Stomach (tissue), 9 donors: ENCODE results near the gene FNBP1. TPM values are rescaled to one million over a fixed set of nuclear protein-coding genes. Genes with fewer than 3 reads are reported as not detected.

Experiments used
- DNase-seq, 2 donors: peaks; one replicate each; pipeline versions ENCODE4 v3.0.0 to v3.0.0-alpha.2; 2013 to 2019
- H3K27ac ChIP-seq, 5 donors: fragments of 200-600 bp in 4 of 5; sonication (generic) in 4 of 5; one replicate each; pipeline ENCODE4 v1.5.1; 2013 to 2019; ENCODE audit warnings: mild to moderate bottlenecking in 1 of 5, moderate library complexity in 1 of 5
- H3K27me3 ChIP-seq, 3 donors: fragments of 200-600 bp; sonication (generic); one replicate each; pipeline ENCODE4 v1.5.1; 2017 to 2019; ENCODE audit warnings: mixed run types in 1 of 3
- H3K36me3 ChIP-seq, 4 donors: fragments of 200-600 bp; sonication (generic); 1 replicate in 3 of 4; 2 replicates in 1 of 4; pipeline ENCODE4 v1.5.1; 2016 to 2019
- H3K4me1 ChIP-seq, 4 donors: fragments of 200-600 bp; sonication (generic); one replicate each; pipeline ENCODE4 v1.5.1; 2016 to 2019
- H3K4me3 ChIP-seq, 4 donors: fragments of 200-600 bp; sonication (generic) in 3 of 4; one replicate each; pipeline ENCODE4 v1.5.1; 2016 to 2019; ENCODE audit warnings: mild to moderate bottlenecking in 1 of 4
- H3K9me3 ChIP-seq, 4 donors: fragments of 200-600 bp; sonication (generic); one replicate each; pipeline ENCODE4 v1.5.1; 2016 to 2019
- CTCF ChIP-seq, 7 experiments: fragments of 450-650 bp in 4 of 7; fragments of 200-600 bp in 3 of 7; sonication (generic) in 3 of 7; IDR thresholded peaks; one replicate each; pipeline ENCODE4 v1.5.1; 2016 to 2019; ENCODE audit warnings: antibody characterized with exemption in 7 of 7, control low read depth in 2 of 7, mild to moderate bottlenecking in 1 of 7
- EP300 ChIP-seq: sonication (generic); formaldehyde crosslinking; IDR thresholded peaks from one replicate; pipeline ENCODE4 v1.6.1; 2017; ENCODE audit warnings: antibody characterized with exemption
- POLR2A ChIP-seq, 4 donors: fragments of 450-650 bp; IDR thresholded peaks; one replicate each; pipeline ENCODE4 v1.6.1; 2016; ENCODE audit warnings: antibody characterized with exemption in 4 of 4, control low read depth in 2 of 4, mild to moderate bottlenecking in 1 of 4, moderate library complexity in 1 of 4
- POLR2AphosphoS5 ChIP-seq, 3 donors: sonication (generic); formaldehyde crosslinking; IDR thresholded peaks; one replicate each; pipeline ENCODE4 v1.6.1; 2016; ENCODE audit warnings: antibody characterized with exemption in 3 of 3
- WGBS, 5 donors: extraction: QIAGEN DNeasy Blood & Tissue Kit in 3 of 5; methylation state at CpG; one replicate each; pipeline versions ENCODE4 v1.1.5 to v1.1.7; 2013 to 2018; 5-methylcytosine and 5-hydroxymethylcytosine counted together
- intact Hi-C: fragments of 100-400 bp; cut with DNase I; formaldehyde crosslinking; loops from one replicate; pipeline ENCODE4 v1.15.1; 2023; ENCODE audit warnings: low total_unique reads
- polyA plus RNA-seq, 3 donors: library from polyadenylated mRNA; stranded (reverse); fragments of 200-250 nt; gene quantifications; one replicate each; pipeline ENCODE4 v1.2.3, GENCODE V29; 2013
- total RNA-seq, 5 donors: library from RNA; depleted of rRNA; stranded (reverse); fragments of >200 nt; gene quantifications; one replicate each; pipeline versions ENCODE4 v1.1.0 to v1.2.3, GENCODE V29; 2014 to 2016
- donor health status: healthy with polysubstance abuse.
- donor health status: Bipolar disorder and iron deficiency.
- donor health status: healthy.

FNBP1 gene
- total and polyA plus RNA-seq, 8 donors = 9.0 to 129 (median 57.3) TPM

- H3K4me1 ChIP-seq = peaks cover 20 to 40% (median 31%) of the 10 kb centered on the region in 4 donors
- 90 to 95% (median 92%) methylated on average over 9 of the region's 9 CpGs for WGBS, 5 donors
- no peaks in the 10 kb centered on the region for H3K27me3 ChIP-seq
- no peaks in the 10 kb centered on the region for H3K9me3 ChIP-seq
- intact Hi-C loops = no loop called here
- H3K36me3 ChIP-seq = peaks cover 23 to 52% (median 48%) of the 10 kb centered on the region in 4 donors
- no peak overlapping the region for H3K4me3 ChIP-seq
- TF ChIP-seq POLR2A (IDR thresholded peaks at IDR 0.05) = no peak
- no peak for DNase-seq
- H3K27ac ChIP-seq = no peak overlapping the region
Measured at GRCh38 chr9:129929496-129930125, 113.4 kb downstream of the FNBP1 start.

GRCh38 chr9:129923589-129923988 lies 119.4 kb downstream of the FNBP1 start:
- peaks cover 30 to 83% (median 78%) of the 10 kb centered on the region in 4 donors for H3K36me3 ChIP-seq
- no peak for DNase-seq
- no peak overlapping the region for H3K4me3 ChIP-seq
- TF ChIP-seq POLR2AphosphoS5 (IDR thresholded peaks at IDR 0.05) (no peak), EP300 (no peak), CTCF (IDR thresholded peaks at IDR 0.05) (no peak), POLR2A (IDR thresholded peaks at IDR 0.05) (no peak)
- H3K27me3 ChIP-seq = no peaks in the 10 kb centered on the region
- no peaks in the 10 kb centered on the region for H3K4me1 ChIP-seq
- intact Hi-C loops = no loop called here
- H3K27ac ChIP-seq = no peak overlapping the region
- 73 to 81% (median 78%) methylated on average over 6 of the region's 6 CpGs for WGBS, 5 donors
- H3K9me3 ChIP-seq = no peaks in the 10 kb centered on the region

GRCh38 chr9:129921905-129922304 lies 121.1 kb downstream of the FNBP1 start:
- Histone ChIP-seq H3K27ac (no peak overlapping the region), H3K9me3 (no peaks in the 10 kb centered on the region), H3K36me3 (peaks cover 26 to 72% (median 68%) of the 10 kb centered on the region in 4 donors), H3K27me3 (no peaks in the 10 kb centered on the region), H3K4me1 (no peaks in the 10 kb centered on the region), H3K4me3 (no peak overlapping the region)
- no peak for TF ChIP-seq POLR2AphosphoS5 (IDR thresholded peaks at IDR 0.05)
- no peak for TF ChIP-seq CTCF (IDR thresholded peaks at IDR 0.05)
- no peak for TF ChIP-seq EP300
- TF ChIP-seq POLR2A (IDR thresholded peaks at IDR 0.05) = no peak
- intact Hi-C loops = no loop called here
- WGBS, 5 donors = 85 to 91% (median 90%) methylated on average over 4 of the region's 4 CpGs
- DNase-seq = no peak

- Histone ChIP-seq H3K36me3 (peaks cover 12 to 65% (median 53%) of the 10 kb centered on the region in 4 donors), H3K27me3 (no peaks in the 10 kb centered on the region), H3K4me3 (no peak overlapping the region), H3K9me3 (no peaks in the 10 kb centered on the region), H3K27ac (peak overlapping the region in 1 of 5 donors; percentile 26), H3K4me1 (no peaks in the 10 kb centered on the region)
- WGBS, 5 donors = 64 to 77% (median 76%) methylated on average over 3 of the region's 3 CpGs
- intact Hi-C loops = no loop called here
- DNase-seq = no peak
- TF ChIP-seq POLR2A (IDR thresholded peaks at IDR 0.05) = no peak
- no peak for TF ChIP-seq CTCF (IDR thresholded peaks at IDR 0.05)
- no peak for TF ChIP-seq POLR2AphosphoS5 (IDR thresholded peaks at IDR 0.05)
- no peak for TF ChIP-seq EP300
Measured at GRCh38 chr9:129919841-129920240, 123.1 kb downstream of the FNBP1 start.

- intact Hi-C loops = no loop called here
- DNase-seq = no peak
- Histone ChIP-seq H3K4me3 (no peak overlapping the region), H3K27me3 (no peaks in the 10 kb centered on the region), H3K36me3 (peaks cover 7 to 59% (median 48%) of the 10 kb centered on the region in 4 donors), H3K4me1 (no peaks in the 10 kb centered on the region), H3K9me3 (no peaks in the 10 kb centered on the region), H3K27ac (no peak overlapping the region)
- 49 to 73% (median 60%) methylated on average over 3 of the region's 3 CpGs for WGBS, 5 donors
- no peak for TF ChIP-seq POLR2AphosphoS5 (IDR thresholded peaks at IDR 0.05)
Measured at GRCh38 chr9:129919277-129919676, 123.7 kb downstream of the FNBP1 start.
